Lower lobe of right lung (tissue), 2 donors: Measurements from ENCODE around the gene UTP3. TPM values are rescaled to one million over a fixed set of nuclear protein-coding genes. Genes with fewer than 3 reads are reported as not detected.
"Not testable (repeated sequence)": the region's sequence is repeated elsewhere in the genome, so short reads cannot be mapped to it uniquely, and the experiment has no call there.

Source experiments
- ATAC-seq, 2 donors: fragments of 200-7000 bp; cut with Tn5 transposase; one replicate each; pipeline ENCODE4 v1.9.1; 2020 to 2022; ENCODE audit warnings: mild to moderate bottlenecking in 2 of 2, moderate library complexity in 2 of 2
- DNase-seq: peaks from one replicate; pipeline ENCODE4 v3.0.0-alpha.2; 2020
- H3K27ac ChIP-seq: fragments of 200-600 bp; one replicate; pipeline ENCODE4 v1.8.0; 2022
- H3K27me3 ChIP-seq: fragments of 200-600 bp; one replicate; pipeline ENCODE4 v1.8.0; 2022; ENCODE audit warnings: low read depth
- H3K36me3 ChIP-seq: fragments of 200-600 bp; one replicate; pipeline ENCODE4 v1.8.0; 2022; ENCODE audit warnings: mild to moderate bottlenecking
- H3K4me1 ChIP-seq: fragments of 200-600 bp; one replicate; pipeline ENCODE4 v1.8.0; 2022
- H3K4me3 ChIP-seq: fragments of 200-600 bp; one replicate; pipeline ENCODE4 v1.8.0; 2022; ENCODE audit warnings: mild to moderate bottlenecking
- H3K9me3 ChIP-seq: fragments of 200-600 bp; one replicate; pipeline ENCODE4 v1.8.0; 2022
- intact Hi-C: fragments of 100-400 bp; cut with DNase I; formaldehyde crosslinking; loops from one replicate; pipeline ENCODE4 v1.11.0; 2022
- total RNA-seq: library from RNA; stranded (reverse); fragmentation: NEBNext Ultra II Directional; extraction: Animal tissue kit (Norgen Biotek cat#: 25700); gene quantifications from one replicate; pipeline ENCODE4 v1.2.1, GENCODE V29; 2021
- TF ChIP-seq, protein P1 (sequence below): fragments of 200-600 bp; IDR thresholded peaks from one replicate; pipeline ENCODE4 v1.8.0; 2022; ENCODE audit warnings: antibody characterized with exemption, mild to moderate bottlenecking
- donor health status: DM: no; HTN: yes; CAD: no; lungs with severe emphysema.

Gene UTP3
- total RNA-seq, 1 donor from 2014 or later: 28.8 TPM

DNA sequence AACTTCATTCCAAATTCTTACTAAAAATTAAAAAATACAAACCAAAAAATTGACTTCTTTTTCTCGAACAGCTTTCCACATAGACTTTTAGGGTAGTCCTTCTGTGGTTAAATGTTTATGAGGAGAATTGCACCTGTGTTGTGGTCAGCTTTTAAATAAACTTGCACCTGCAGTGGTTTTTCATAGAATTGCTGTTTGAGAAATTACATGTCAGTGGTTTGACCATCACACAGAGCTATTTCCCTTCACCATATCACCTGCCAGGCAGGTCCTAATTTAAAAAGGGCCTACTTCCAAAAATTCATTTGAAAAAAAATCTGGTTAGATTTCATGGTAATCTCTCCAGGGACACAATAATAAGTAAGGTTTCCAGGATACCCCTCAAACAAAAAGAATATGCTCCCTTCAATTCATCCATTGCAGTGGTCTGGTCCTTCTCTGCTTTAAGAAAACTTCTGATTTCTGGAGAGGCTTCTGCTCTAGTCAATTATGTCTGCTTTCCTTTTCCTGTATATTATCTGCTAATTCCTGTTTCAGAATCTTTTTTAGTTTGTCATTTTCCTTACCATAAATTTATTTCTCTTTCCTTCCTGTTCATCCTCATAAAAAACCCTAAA, 9.8 kb upstream of the UTP3 start:
- Histone ChIP-seq H3K4me1 (no peaks in the 10 kb centered on the region), H3K9me3 (no peaks in the 10 kb centered on the region), H3K4me3 (no peak overlapping the region), H3K36me3 (no peaks in the 10 kb centered on the region), H3K27ac (no peak overlapping the region), H3K27me3 (no peaks in the 10 kb centered on the region)
- ATAC-seq (no peak), DNase-seq (no peak)
- intact Hi-C loops: no loop called here
- TF ChIP-seq, protein P1, sequence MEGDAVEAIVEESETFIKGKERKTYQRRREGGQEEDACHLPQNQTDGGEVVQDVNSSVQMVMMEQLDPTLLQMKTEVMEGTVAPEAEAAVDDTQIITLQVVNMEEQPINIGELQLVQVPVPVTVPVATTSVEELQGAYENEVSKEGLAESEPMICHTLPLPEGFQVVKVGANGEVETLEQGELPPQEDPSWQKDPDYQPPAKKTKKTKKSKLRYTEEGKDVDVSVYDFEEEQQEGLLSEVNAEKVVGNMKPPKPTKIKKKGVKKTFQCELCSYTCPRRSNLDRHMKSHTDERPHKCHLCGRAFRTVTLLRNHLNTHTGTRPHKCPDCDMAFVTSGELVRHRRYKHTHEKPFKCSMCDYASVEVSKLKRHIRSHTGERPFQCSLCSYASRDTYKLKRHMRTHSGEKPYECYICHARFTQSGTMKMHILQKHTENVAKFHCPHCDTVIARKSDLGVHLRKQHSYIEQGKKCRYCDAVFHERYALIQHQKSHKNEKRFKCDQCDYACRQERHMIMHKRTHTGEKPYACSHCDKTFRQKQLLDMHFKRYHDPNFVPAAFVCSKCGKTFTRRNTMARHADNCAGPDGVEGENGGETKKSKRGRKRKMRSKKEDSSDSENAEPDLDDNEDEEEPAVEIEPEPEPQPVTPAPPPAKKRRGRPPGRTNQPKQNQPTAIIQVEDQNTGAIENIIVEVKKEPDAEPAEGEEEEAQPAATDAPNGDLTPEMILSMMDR: no peak

DNA sequence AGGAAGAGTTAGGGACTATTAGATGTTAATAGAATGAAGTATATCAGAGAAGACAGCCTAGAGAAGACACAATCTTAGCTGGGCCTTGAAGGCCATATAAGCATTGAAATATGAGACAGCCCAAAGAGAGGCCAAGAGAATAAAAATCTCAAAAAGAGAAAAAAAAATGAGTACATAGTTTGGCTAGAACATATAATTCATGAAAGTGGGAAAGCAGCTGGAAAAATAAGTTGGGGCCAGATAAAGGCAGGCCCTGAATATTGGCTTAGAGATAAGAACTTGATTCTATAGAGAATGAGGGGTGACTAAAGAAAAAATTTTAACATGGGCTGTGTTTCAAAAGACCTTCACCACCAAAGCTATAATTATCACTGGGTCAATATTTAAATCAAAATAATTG, 7.4 kb upstream of the UTP3 start:
- no peak for DNase-seq
- no peak for ATAC-seq
- intact Hi-C loops: no loop called here

DNA sequence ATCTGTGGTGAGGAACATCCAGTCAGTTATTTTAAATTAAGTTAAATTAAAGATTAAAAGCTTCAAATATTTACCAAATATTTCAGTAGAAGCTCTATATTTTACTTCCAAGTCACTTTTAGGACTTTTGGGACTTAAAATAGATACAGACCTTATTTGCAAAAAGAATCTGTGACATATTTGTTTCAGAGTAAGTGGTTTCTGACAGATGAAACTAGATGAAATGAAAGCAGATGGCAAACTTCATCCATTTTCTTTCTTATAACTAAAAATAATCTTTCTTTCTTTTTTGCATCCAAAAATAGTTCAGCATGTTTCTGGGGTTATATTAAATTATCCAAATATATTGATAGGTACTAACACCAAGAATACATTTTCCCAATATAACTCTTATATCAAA, 6.6 kb upstream of the UTP3 start:
- no peaks in the 10 kb centered on the region for H3K4me1 ChIP-seq
- H3K9me3 ChIP-seq: no peaks in the 10 kb centered on the region
- no peaks in the 10 kb centered on the region for H3K27me3 ChIP-seq
- H3K36me3 ChIP-seq: no peaks in the 10 kb centered on the region
- ATAC-seq (no peak), DNase-seq (no peak)
- intact Hi-C loops: no loop called here
- no peak overlapping the region for H3K27ac ChIP-seq
- TF ChIP-seq, protein P1: no peak
- no peak overlapping the region for H3K4me3 ChIP-seq

More for the DNA sequence above, 7.4 kb upstream of the UTP3 start:
- no peak overlapping the region for H3K4me3 ChIP-seq
- no peaks in the 10 kb centered on the region for H3K9me3 ChIP-seq
- no peaks in the 10 kb centered on the region for H3K27me3 ChIP-seq
- no peaks in the 10 kb centered on the region for H3K4me1 ChIP-seq
- H3K36me3 ChIP-seq: no peaks in the 10 kb centered on the region
- no peak overlapping the region for H3K27ac ChIP-seq
- TF ChIP-seq, protein P1: no peak

DNA sequence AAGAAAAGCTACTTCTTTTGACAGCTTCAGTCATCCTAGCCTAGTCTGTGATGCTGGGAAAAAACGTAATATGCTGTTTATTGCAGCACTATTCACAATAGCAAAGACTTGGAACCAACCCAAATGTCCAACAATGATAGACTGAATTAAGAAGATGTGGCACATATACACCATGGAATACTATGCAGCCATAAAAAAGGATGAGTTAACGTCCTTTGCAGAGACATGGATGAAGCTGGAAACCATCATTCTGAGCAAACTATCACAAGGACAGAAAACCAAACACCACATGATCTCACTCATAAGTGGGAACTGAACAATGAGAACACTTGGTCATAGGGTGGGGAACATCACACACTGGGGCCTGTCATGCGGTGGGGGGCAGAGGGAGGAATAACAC, 6.2 kb upstream of the UTP3 start:
- DNase-seq, H3K27me3 ChIP-seq, H3K27ac ChIP-seq, ATAC-seq, H3K9me3 ChIP-seq, H3K4me3 ChIP-seq, intact Hi-C loops, H3K4me1 ChIP-seq, H3K36me3 ChIP-seq: not testable (repeated sequence)

DNA sequence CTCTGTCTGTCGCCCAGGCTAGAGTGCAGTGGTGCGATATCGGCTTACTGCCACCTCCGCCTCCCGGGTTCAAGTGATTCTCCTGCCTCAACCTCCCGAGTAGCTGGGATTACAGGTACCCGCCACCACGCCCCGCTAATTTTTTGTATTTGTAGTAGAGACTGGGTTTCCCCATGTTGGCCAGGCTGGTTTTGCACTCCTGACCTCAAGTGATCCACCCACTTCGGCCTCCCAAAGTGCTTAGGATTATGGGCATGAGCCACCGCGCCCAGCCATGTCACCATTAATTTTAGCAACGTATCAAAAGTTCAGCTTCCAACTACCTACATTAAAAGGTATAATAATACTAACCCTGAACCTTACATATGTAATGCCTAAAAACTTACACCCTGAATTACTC, 940 bp upstream of the UTP3 start:
- H3K4me3 ChIP-seq: peak overlapping the region; percentile 89
- TF ChIP-seq, protein P1: no peak
- DNase-seq (peak; percentile 58), ATAC-seq (peak; percentile 1 to 5)
- H3K27me3 ChIP-seq: no peaks in the 10 kb centered on the region
- peaks cover 45% of the 10 kb centered on the region for H3K4me1 ChIP-seq
- intact Hi-C loops: no loop called here
- H3K36me3 ChIP-seq: peaks cover 17% of the 10 kb centered on the region
- H3K9me3 ChIP-seq: no peaks in the 10 kb centered on the region
- H3K27ac ChIP-seq: peak overlapping the region; percentile 98

DNA sequence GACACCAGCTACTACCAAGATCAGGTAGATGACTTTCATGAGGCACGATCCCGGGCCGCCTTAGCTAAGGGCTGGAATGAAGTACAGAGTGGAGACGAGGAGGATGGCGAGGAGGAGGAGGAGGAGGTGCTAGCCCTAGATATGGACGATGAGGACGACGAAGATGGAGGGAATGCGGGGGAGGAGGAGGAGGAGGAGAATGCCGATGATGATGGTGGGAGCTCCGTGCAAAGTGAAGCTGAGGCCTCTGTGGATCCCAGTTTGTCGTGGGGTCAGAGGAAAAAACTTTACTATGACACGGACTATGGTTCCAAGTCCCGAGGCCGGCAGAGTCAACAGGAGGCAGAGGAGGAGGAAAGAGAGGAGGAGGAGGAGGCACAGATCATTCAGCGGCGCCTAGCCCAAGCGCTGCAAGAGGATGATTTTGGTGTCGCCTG, 481 bp downstream of the UTP3 start:
- Histone ChIP-seq H3K4me3 (peak overlapping the region; percentile 89), H3K36me3 (peaks cover 19% of the 10 kb centered on the region), H3K27ac (peak overlapping the region; percentile 98), H3K27me3 (no peaks in the 10 kb centered on the region), H3K4me1 (peaks cover 49% of the 10 kb centered on the region), H3K9me3 (no peaks in the 10 kb centered on the region)
- DNase-seq: no peak
- TF ChIP-seq, protein P1: no peak
- intact Hi-C loops: no loop called here
- peak in 1 of 2 donors; percentile 20 for ATAC-seq
